NCI-H2029 (cell line): ENCODE results near the gene ZNF10.

Experiments
- DNase-seq: peaks from one replicate; lab custom pipeline; 2025; lab: John Stamatoyannopoulos, UW

Gene ZNF10

GRCh38 chr12:133201888-133202287, 71.5 kb downstream of the ZNF10 start:
- no peak for DNase-seq

- DNase-seq = no peak
Measured at GRCh38 chr12:133202493-133203343, 72.3 kb downstream of the ZNF10 start.

GRCh38 chr12:133203344-133204263, 73.2 kb downstream of the ZNF10 start:
- no peak for DNase-seq

- DNase-seq = no peak
Measured at GRCh38 chr12:133204264-133204603, 73.8 kb downstream of the ZNF10 start.

- no peak for DNase-seq
Measured at GRCh38 chr12:133206390-133206789, 76.0 kb downstream of the ZNF10 start.
